Right atrium auricular region (tissue), 2 donors: Measurements from ENCODE around the gene HOXD13. TPM values are rescaled to one million over a fixed set of nuclear protein-coding genes. Genes with fewer than 3 reads are reported as not detected.

Source experiments
- DNase-seq: peaks from one replicate; pipeline ENCODE4 v3.0.0-alpha.2; 2019; ENCODE audit warnings: low spot score
- H3K27ac ChIP-seq, 2 donors: fragments of 200-600 bp; sonication (generic); 1 replicate in 1 of 2; 2 replicates in 1 of 2; pipeline ENCODE4 v1.5.1; 2016 to 2019
- H3K27me3 ChIP-seq, 2 donors: fragments of 200-600 bp; sonication (generic); one replicate each; pipeline versions ENCODE4 v1.5.1 to v1.6.0; 2017 to 2019
- H3K36me3 ChIP-seq: fragments of 200-600 bp; sonication (generic); one replicate; pipeline ENCODE4 v1.5.1; 2016
- H3K4me1 ChIP-seq, 2 donors: fragments of 200-600 bp; sonication (generic); one replicate each; pipeline versions ENCODE4 v1.5.1 to v1.6.0; 2017 to 2019
- H3K4me3 ChIP-seq, 2 donors: fragments of 200-600 bp; sonication (generic); 1 replicate in 1 of 2; 2 replicates in 1 of 2; pipeline ENCODE4 v1.5.1; 2017 to 2019; ENCODE audit warnings: mild to moderate bottlenecking in 1 of 2, moderate library complexity in 1 of 2
- H3K9me3 ChIP-seq, 2 donors: fragments of 200-600 bp; sonication (generic); one replicate each; pipeline ENCODE4 v1.5.1; 2019
- CTCF ChIP-seq, 2 donors: fragments of 200-600 bp; sonication (generic); IDR thresholded peaks; one replicate each; pipeline ENCODE4 v1.5.1; 2019; ENCODE audit warnings: antibody characterized with exemption in 2 of 2
- total RNA-seq, 2 donors: library from RNA; depleted of rRNA; stranded (reverse); fragments of >200 nt; gene quantifications; one replicate each; pipeline ENCODE4 v1.1.0, GENCODE V29; 2016

HOXD13 gene
- total RNA-seq, 2 donors from 2014 or later: not detected

DNA sequence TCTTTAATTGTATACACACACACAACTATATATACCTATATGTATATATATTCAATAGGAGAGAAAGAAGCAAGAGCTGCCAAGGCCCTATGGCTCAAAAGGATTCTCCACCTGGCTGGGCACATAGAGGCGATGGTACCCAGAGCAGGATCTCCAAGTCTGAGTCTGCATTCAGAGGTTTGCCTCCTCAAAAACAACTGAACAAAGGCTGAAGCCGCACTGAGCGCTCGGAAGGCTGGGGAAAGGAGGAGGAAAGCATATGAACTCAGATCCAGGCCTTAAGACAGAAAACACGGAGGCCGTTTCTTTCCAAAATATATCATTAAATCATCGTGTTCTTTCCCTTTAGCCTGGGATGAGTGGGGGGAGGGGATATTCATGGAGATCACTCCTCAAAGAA, 10.7 kb downstream of the HOXD13 start:
- H3K27ac ChIP-seq: no peak overlapping the region
- no peak for TF ChIP-seq CTCF (IDR thresholded peaks at IDR 0.05)
- no peaks in the 10 kb centered on the region for H3K9me3 ChIP-seq
- no peak for DNase-seq
- no peak overlapping the region for H3K4me3 ChIP-seq
- peaks cover 0 to 45% of the 10 kb centered on the region in 2 donors for H3K4me1 ChIP-seq
- peaks cover 59 to 92% of the 10 kb centered on the region in 2 donors for H3K27me3 ChIP-seq
- H3K36me3 ChIP-seq: no peaks in the 10 kb centered on the region

DNA sequence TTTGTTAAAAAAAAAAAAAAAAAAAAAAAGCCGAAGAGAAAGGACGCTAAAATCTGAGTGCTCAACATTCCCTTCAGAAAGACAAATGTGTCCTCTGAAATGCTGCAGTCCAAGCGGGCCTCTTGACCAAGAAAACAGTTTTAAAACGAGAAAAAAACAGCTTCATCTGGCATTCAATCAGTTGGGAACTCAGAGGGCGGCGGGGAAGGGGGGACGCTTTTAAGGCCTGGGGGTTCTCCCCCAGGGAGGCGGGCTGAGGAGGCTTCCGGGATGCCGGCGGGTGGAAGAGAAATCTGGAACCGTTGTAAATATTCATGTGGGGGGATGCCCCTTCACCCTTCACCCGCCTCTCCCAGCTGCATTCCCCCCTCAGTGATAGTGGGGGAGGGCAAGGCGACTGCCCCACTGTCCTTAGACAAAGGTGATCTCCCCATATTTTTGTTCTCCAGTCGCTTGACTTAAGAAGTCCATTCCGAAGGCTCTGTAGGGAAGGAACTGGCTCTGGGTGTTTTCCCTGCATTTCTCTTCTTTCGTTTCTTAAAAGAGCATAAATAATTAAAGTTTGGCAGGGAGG, 11.3 kb downstream of the HOXD13 start:
- Histone ChIP-seq H3K27ac (no peak overlapping the region), H3K27me3 (peaks cover 58 to 92% of the 10 kb centered on the region in 2 donors), H3K4me3 (no peak overlapping the region), H3K9me3 (no peaks in the 10 kb centered on the region), H3K36me3 (no peaks in the 10 kb centered on the region), H3K4me1 (peaks cover 0 to 46% of the 10 kb centered on the region in 2 donors)
- no peak for TF ChIP-seq CTCF (IDR thresholded peaks at IDR 0.05)
- no peak for DNase-seq

- Histone ChIP-seq H3K27ac (no peak overlapping the region), H3K4me3 (no peak overlapping the region), H3K9me3 (no peaks in the 10 kb centered on the region), H3K36me3 (no peaks in the 10 kb centered on the region), H3K4me1 (peaks cover 0 to 46% of the 10 kb centered on the region in 2 donors), H3K27me3 (peaks cover 58 to 93% of the 10 kb centered on the region in 2 donors)
- no peak for DNase-seq
- TF ChIP-seq CTCF (IDR thresholded peaks at IDR 0.05): no peak
Measured at GRCh38 chr2:176104316-176105077, 12.0 kb downstream of the HOXD13 start.

DNA sequence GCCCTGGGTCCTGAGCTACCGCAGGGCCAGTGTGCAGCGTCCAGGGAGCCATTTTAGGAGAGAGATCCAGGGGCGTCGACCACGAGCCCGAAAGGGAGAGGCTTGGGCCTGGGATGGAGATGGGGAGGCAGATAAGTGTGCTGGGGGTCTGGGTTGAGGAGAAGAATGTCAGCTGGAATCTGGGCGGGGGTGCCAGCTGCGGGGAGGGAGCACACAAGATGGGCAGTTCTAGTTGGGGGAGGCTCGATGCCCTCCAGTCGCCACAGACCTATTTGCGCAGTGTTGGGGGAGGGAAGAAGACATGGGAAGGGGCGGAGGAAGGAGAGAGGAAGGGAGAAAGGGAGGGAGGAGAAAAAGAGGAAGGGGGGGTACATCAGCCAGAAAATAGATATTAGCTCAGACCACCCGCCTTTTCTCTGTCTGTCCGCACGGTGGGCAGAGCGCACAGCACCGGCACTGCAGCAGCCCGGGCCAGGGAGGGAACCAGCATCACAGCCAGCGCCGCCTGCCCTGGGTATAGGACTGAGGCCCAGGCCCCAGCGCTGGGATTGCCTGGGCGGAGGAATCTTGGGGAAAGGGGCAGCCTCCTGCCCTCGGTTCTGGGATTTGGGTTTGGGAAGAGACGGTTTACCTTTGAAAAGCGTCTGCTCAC, 12.7 kb downstream of the HOXD13 start:
- DNase-seq: no peak
- TF ChIP-seq CTCF (IDR thresholded peaks at IDR 0.05): no peak
- H3K4me1 ChIP-seq: peaks cover 0 to 39% of the 10 kb centered on the region in 2 donors
- peaks cover 61 to 93% of the 10 kb centered on the region in 2 donors for H3K27me3 ChIP-seq
- H3K27ac ChIP-seq: no peak overlapping the region
- H3K4me3 ChIP-seq: no peak overlapping the region
- H3K9me3 ChIP-seq: no peaks in the 10 kb centered on the region
- no peaks in the 10 kb centered on the region for H3K36me3 ChIP-seq

GRCh38 chr2:176105730-176106580, 13.4 kb downstream of the HOXD13 start:
- H3K27ac ChIP-seq: no peak overlapping the region
- peaks cover 0 to 39% of the 10 kb centered on the region in 2 donors for H3K4me1 ChIP-seq
- H3K9me3 ChIP-seq: no peaks in the 10 kb centered on the region
- TF ChIP-seq CTCF (IDR thresholded peaks at IDR 0.05): no peak
- H3K36me3 ChIP-seq: no peaks in the 10 kb centered on the region
- no peak for DNase-seq
- no peak overlapping the region for H3K4me3 ChIP-seq
- H3K27me3 ChIP-seq: peaks cover 63 to 92% of the 10 kb centered on the region in 2 donors
